Tibial artery (tissue), 4 donors: ENCODE measurements around the gene SPATA12.

Experiments used
- DNase-seq, 2 donors: peaks; one replicate each; pipeline ENCODE4 v3.0.0-alpha.2; 2019
- H3K27ac ChIP-seq, 2 donors: fragments of 200-600 bp; sonication (generic) in 1 of 2; 1 replicate in 1 of 2; 2 replicates in 1 of 2; pipeline ENCODE4 v1.5.1; 2018 to 2019; ENCODE audit warnings: mild to moderate bottlenecking in 1 of 2
- H3K27me3 ChIP-seq, 2 donors: fragments of 200-600 bp; sonication (generic) in 1 of 2; one replicate each; pipeline versions ENCODE4 v1.5.1 to v1.6.0; 2016 to 2019
- H3K36me3 ChIP-seq, 3 donors: fragments of 200-600 bp; sonication (generic) in 2 of 3; one replicate each; pipeline ENCODE4 v1.5.1; 2016 to 2019; ENCODE audit warnings: mild to moderate bottlenecking in 2 of 3
- H3K4me1 ChIP-seq, 4 donors: fragments of 200-600 bp; sonication (generic) in 2 of 4; 1 replicate in 3 of 4; 2 replicates in 1 of 4; pipeline ENCODE4 v1.5.1; 2016 to 2019
- H3K4me3 ChIP-seq, 2 donors: fragments of 200-600 bp; sonication (generic) in 1 of 2; 1 replicate in 1 of 2; 2 replicates in 1 of 2; pipeline ENCODE4 v1.5.1; 2018 to 2019; ENCODE audit warnings: mild to moderate bottlenecking in 2 of 2
- H3K9me3 ChIP-seq, 3 donors: fragments of 200-600 bp; sonication (generic) in 1 of 3; one replicate each; pipeline ENCODE4 v1.5.1; 2016 to 2019
- CTCF ChIP-seq, 2 experiments: fragments of 200-600 bp in 1 of 2; fragments of 450-650 bp in 1 of 2; IDR thresholded peaks; one replicate each; pipeline ENCODE4 v1.5.1; 2017 to 2019; ENCODE audit warnings: antibody characterized with exemption in 2 of 2, mild to moderate bottlenecking in 1 of 2, moderate library complexity in 1 of 2
- intact Hi-C: fragments of 100-400 bp; cut with DNase I; formaldehyde crosslinking; loops from one replicate; pipeline ENCODE4 v1.15.0; 2023; ENCODE audit warnings: low total_unique reads

Gene SPATA12

GRCh38 chr3:57094575-57094974 is 34.1 kb downstream of the SPATA12 start:
- Histone ChIP-seq H3K9me3 (no peaks in the 10 kb centered on the region), H3K4me3 (no peak overlapping the region), H3K27ac (no peak overlapping the region), H3K36me3 (peaks cover 0 to 24% (median 0%) of the 10 kb centered on the region in 3 donors), H3K4me1 (no peaks in the 10 kb centered on the region), H3K27me3 (no peaks in the 10 kb centered on the region)
- intact Hi-C loops: no loop called here
- no peak for TF ChIP-seq CTCF (IDR thresholded peaks at IDR 0.05)
- no peak for DNase-seq

- no peaks in the 10 kb centered on the region for H3K27me3 ChIP-seq
- no peaks in the 10 kb centered on the region for H3K9me3 ChIP-seq
- H3K36me3 ChIP-seq: peaks cover 0 to 24% (median 0%) of the 10 kb centered on the region in 3 donors
- intact Hi-C loops: no loop called here
- no peak for TF ChIP-seq CTCF (IDR thresholded peaks at IDR 0.05)
- H3K27ac ChIP-seq: no peak overlapping the region
- no peak overlapping the region for H3K4me3 ChIP-seq
- no peaks in the 10 kb centered on the region for H3K4me1 ChIP-seq
- DNase-seq: no peak
These were observed 34.9 kb downstream of the SPATA12 start for GRCh38 chr3:57095363-57095762.

GRCh38 chr3:57097536-57097935 is 37.1 kb downstream of the SPATA12 start:
- no peak for DNase-seq
- H3K27ac ChIP-seq: no peak overlapping the region
- no peaks in the 10 kb centered on the region for H3K4me1 ChIP-seq
- H3K36me3 ChIP-seq: peaks cover 0 to 24% (median 0%) of the 10 kb centered on the region in 3 donors
- intact Hi-C loops: no loop called here
- no peaks in the 10 kb centered on the region for H3K9me3 ChIP-seq
- no peaks in the 10 kb centered on the region for H3K27me3 ChIP-seq
- no peak for TF ChIP-seq CTCF (IDR thresholded peaks at IDR 0.05)
- H3K4me3 ChIP-seq: no peak overlapping the region

- intact Hi-C loops: no loop called here
- DNase-seq: no peak
- TF ChIP-seq CTCF (IDR thresholded peaks at IDR 0.05): no peak
These were observed 38.2 kb downstream of the SPATA12 start for GRCh38 chr3:57098418-57099310.

GRCh38 chr3:57100046-57100695 is 39.7 kb downstream of the SPATA12 start:
- Histone ChIP-seq H3K4me3 (no peak overlapping the region), H3K4me1 (no peaks in the 10 kb centered on the region), H3K27me3 (no peaks in the 10 kb centered on the region), H3K36me3 (peaks cover 0 to 24% (median 0%) of the 10 kb centered on the region in 3 donors), H3K27ac (no peak overlapping the region), H3K9me3 (no peaks in the 10 kb centered on the region)
- peak; percentile 83 to 86 for TF ChIP-seq CTCF (IDR thresholded peaks at IDR 0.05)
- peak; percentile 75 to 81 for DNase-seq
- intact Hi-C loops: no loop called here

More at GRCh38 chr3:57098418-57099310, 38.2 kb downstream of the SPATA12 start:
- peaks cover 0 to 24% (median 0%) of the 10 kb centered on the region in 3 donors for H3K36me3 ChIP-seq
- H3K27me3 ChIP-seq: no peaks in the 10 kb centered on the region
- H3K4me1 ChIP-seq: no peaks in the 10 kb centered on the region
- no peak overlapping the region for H3K27ac ChIP-seq
- no peak overlapping the region for H3K4me3 ChIP-seq
- no peaks in the 10 kb centered on the region for H3K9me3 ChIP-seq
